HEK293 (cell line): ENCODE measurements around the gene KRTAP12-1.

Experiments used
- KLF10 ChIP-seq: fragments of 450-650 bp; IDR thresholded peaks from 2 replicates; pipeline ENCODE4 v1.5.1; 2018; ENCODE audit warnings: missing biosample characterization, mild to moderate bottlenecking, missing genetic modification characterization
- YY1 ChIP-seq: fragments of 450-650 bp; formaldehyde crosslinking; IDR thresholded peaks from 2 replicates; pipeline ENCODE4 v1.5.1; 2018; ENCODE audit warnings: missing biosample characterization, missing genetic modification characterization
- ZBTB17 ChIP-seq: fragments of 450-650 bp; formaldehyde crosslinking; IDR thresholded peaks from 2 replicates; pipeline ENCODE4 v1.5.1; 2016; ENCODE audit warnings: missing biosample characterization, missing genetic modification characterization
- ZBTB20 ChIP-seq: fragments of 450-650 bp; formaldehyde crosslinking; IDR thresholded peaks from 2 replicates; pipeline ENCODE4 v1.5.1; 2016; ENCODE audit warnings: missing biosample characterization, missing genetic modification characterization
- ZNF549 ChIP-seq: fragments of 450-650 bp; IDR thresholded peaks from 2 replicates; pipeline ENCODE4 v1.5.1; 2018; ENCODE audit warnings: missing biosample characterization, missing genetic modification characterization, mild to moderate bottlenecking, inconsistent platforms, moderate library complexity
- ZNF76 ChIP-seq: fragments of 450-650 bp; formaldehyde crosslinking; IDR thresholded peaks from 2 replicates; pipeline ENCODE4; 2016; ENCODE audit warnings: low read depth, missing biosample characterization, missing genetic modification characterization, borderline replicate concordance
- ZSCAN30 ChIP-seq: fragments of 450-650 bp; IDR thresholded peaks from 2 replicates; pipeline ENCODE4 v1.5.1; 2018; ENCODE audit warnings: missing biosample characterization, mild to moderate bottlenecking, missing genetic modification characterization, moderate library complexity
- TF ChIP-seq, protein P1 (sequence below): fragments of 450-650 bp; formaldehyde crosslinking; IDR thresholded peaks from 2 replicates; pipeline ENCODE4 v1.5.1; 2016; ENCODE audit warnings: missing biosample characterization, missing genetic modification characterization

DNA sequence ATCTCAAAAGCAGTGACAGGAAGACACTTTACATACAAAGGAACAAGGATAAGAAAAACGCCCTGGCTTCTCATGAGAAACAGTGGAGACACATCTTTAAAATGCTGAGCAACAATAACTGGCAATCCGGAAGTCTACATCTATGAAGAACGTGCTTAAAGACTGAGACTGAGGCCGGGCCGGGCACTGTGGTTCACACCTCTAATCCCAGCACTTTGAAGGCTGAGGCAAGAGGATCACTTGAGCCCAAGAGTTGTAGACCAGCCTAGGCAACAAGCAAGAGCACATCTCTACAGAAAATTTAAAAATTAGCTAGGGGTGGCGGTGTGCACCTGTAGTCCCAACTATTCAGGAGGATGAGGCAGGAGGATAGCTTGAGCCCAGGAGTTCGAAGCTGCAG lies 2.1 kb upstream of the KRTAP12-1 start:
- TF ChIP-seq KLF10 (tag by site-specific recombination) (no peak), ZBTB20 (tag by site-specific recombination) (no peak), YY1 (tag by site-specific recombination) (no peak), ZBTB17 (no peak), ZNF549 (no peak), ZSCAN30 (tag by site-specific recombination) (no peak), ZNF76 (tag by site-specific recombination) (no peak)
- TF ChIP-seq, protein P1, sequence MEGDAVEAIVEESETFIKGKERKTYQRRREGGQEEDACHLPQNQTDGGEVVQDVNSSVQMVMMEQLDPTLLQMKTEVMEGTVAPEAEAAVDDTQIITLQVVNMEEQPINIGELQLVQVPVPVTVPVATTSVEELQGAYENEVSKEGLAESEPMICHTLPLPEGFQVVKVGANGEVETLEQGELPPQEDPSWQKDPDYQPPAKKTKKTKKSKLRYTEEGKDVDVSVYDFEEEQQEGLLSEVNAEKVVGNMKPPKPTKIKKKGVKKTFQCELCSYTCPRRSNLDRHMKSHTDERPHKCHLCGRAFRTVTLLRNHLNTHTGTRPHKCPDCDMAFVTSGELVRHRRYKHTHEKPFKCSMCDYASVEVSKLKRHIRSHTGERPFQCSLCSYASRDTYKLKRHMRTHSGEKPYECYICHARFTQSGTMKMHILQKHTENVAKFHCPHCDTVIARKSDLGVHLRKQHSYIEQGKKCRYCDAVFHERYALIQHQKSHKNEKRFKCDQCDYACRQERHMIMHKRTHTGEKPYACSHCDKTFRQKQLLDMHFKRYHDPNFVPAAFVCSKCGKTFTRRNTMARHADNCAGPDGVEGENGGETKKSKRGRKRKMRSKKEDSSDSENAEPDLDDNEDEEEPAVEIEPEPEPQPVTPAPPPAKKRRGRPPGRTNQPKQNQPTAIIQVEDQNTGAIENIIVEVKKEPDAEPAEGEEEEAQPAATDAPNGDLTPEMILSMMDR, result no peak
